Vagina (tissue), 2 donors: ENCODE data around the gene PIAS1.

Source experiments
- POLR2A ChIP-seq, 2 donors: fragments of 450-650 bp; IDR thresholded peaks; one replicate each; pipeline ENCODE4 v1.6.1; 2017; ENCODE audit warnings: antibody characterized with exemption in 2 of 2, mild to moderate bottlenecking in 2 of 2, moderate library complexity in 2 of 2
- TF ChIP-seq, protein P1 (sequence below), 3 experiments: fragments of 450-650 bp in 2 of 3; fragments of 200-600 bp in 1 of 3; sonication (generic) in 1 of 3; IDR thresholded peaks; one replicate each; pipeline ENCODE4 v1.5.1; 2017 to 2019; ENCODE audit warnings: antibody characterized with exemption in 3 of 3, mild to moderate bottlenecking in 2 of 3, moderate library complexity in 2 of 3

DNA sequence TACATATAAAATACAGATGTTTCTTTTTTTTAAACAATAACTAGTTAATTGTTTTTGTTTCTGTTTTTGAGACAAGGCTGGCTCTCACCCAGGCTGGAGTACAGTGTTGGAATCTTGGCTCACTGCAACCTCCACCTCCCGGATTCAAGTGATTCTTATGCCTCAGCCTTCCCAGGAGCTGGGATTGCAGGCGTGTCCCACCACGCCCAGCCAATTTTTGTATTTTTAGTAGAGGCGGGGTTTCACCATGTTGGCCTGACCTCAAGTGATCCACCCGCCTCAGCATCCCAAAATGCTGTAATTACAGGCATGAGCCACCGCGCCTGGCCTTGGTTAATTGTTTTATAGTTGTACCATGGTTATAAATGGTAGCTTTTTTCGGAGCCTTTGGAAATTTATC lies 72.3 kb downstream of the PIAS1 start:
- TF ChIP-seq, protein P1, sequence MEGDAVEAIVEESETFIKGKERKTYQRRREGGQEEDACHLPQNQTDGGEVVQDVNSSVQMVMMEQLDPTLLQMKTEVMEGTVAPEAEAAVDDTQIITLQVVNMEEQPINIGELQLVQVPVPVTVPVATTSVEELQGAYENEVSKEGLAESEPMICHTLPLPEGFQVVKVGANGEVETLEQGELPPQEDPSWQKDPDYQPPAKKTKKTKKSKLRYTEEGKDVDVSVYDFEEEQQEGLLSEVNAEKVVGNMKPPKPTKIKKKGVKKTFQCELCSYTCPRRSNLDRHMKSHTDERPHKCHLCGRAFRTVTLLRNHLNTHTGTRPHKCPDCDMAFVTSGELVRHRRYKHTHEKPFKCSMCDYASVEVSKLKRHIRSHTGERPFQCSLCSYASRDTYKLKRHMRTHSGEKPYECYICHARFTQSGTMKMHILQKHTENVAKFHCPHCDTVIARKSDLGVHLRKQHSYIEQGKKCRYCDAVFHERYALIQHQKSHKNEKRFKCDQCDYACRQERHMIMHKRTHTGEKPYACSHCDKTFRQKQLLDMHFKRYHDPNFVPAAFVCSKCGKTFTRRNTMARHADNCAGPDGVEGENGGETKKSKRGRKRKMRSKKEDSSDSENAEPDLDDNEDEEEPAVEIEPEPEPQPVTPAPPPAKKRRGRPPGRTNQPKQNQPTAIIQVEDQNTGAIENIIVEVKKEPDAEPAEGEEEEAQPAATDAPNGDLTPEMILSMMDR (IDR thresholded peaks at IDR 0.05): no peak
- TF ChIP-seq POLR2A (IDR thresholded peaks at IDR 0.05): no peak
